PFSK-1 (cell line): ENCODE data around the gene CACNA1I.

Source experiments
- POLR2AphosphoS5 ChIP-seq: IDR thresholded peaks from 2 replicates; pipeline ENCODE4 v1.6.1; 2012; ENCODE audit warnings: low read depth, mild to moderate bottlenecking, control low read depth, low read length, moderate library complexity
- TAF1 ChIP-seq: IDR thresholded peaks from 2 replicates; pipeline ENCODE4 v1.6.1; 2012; ENCODE audit warnings: low read length, control low read depth, borderline replicate concordance; ENCODE audit not compliant: insufficient read depth
- TF ChIP-seq, protein P1 (sequence below), 2 experiments: IDR thresholded peaks; 2 replicates each; pipeline versions ENCODE4 v1.6.1 to v1.8.0; 2011 to 2012; ENCODE audit warnings: low read depth in 2 of 2, low read length in 2 of 2, control low read depth in 1 of 2, inconsistent platforms in 1 of 2, mild to moderate bottlenecking in 1 of 2, moderate library complexity in 1 of 2; ENCODE audit not compliant: insufficient read depth in 1 of 2

DNA sequence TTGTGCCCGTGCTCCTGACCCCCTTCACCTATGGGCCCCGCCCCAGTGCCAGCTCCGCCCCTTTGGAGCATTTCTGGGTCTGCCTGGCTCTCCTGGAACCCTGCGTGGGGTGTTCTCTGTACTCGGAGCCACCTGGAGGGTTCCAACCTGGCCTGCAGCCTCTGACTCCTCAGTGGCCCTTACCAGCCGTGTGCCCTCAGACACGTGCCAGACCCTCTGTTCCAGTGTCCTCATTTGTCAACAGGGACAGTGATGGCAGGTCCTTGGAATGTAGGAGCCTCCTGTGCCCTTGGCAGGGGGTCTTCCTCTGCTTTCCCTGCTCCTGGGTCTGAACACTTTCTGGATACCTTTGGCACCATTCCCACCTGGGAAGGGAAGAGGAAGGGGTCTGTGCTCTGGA, 96.4 kb downstream of the CACNA1I start:
- no peak for TF ChIP-seq POLR2AphosphoS5
- TF ChIP-seq, protein P1, sequence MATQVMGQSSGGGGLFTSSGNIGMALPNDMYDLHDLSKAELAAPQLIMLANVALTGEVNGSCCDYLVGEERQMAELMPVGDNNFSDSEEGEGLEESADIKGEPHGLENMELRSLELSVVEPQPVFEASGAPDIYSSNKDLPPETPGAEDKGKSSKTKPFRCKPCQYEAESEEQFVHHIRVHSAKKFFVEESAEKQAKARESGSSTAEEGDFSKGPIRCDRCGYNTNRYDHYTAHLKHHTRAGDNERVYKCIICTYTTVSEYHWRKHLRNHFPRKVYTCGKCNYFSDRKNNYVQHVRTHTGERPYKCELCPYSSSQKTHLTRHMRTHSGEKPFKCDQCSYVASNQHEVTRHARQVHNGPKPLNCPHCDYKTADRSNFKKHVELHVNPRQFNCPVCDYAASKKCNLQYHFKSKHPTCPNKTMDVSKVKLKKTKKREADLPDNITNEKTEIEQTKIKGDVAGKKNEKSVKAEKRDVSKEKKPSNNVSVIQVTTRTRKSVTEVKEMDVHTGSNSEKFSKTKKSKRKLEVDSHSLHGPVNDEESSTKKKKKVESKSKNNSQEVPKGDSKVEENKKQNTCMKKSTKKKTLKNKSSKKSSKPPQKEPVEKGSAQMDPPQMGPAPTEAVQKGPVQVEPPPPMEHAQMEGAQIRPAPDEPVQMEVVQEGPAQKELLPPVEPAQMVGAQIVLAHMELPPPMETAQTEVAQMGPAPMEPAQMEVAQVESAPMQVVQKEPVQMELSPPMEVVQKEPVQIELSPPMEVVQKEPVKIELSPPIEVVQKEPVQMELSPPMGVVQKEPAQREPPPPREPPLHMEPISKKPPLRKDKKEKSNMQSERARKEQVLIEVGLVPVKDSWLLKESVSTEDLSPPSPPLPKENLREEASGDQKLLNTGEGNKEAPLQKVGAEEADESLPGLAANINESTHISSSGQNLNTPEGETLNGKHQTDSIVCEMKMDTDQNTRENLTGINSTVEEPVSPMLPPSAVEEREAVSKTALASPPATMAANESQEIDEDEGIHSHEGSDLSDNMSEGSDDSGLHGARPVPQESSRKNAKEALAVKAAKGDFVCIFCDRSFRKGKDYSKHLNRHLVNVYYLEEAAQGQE (IDR thresholded peaks at IDR 0.05; ENCODE audit: insufficient read depth in 1 of 2, low read depth in 2 of 2, low read length in 2 of 2), result no peak
- no peak for TF ChIP-seq TAF1
